GM23338 (cell line): ENCODE results near the gene BSCL2. TPM values are rescaled to one million over a fixed set of nuclear protein-coding genes. Genes with fewer than 3 reads are reported as not detected.

ENCODE experiments used
- ATAC-seq: fragments of 200-7000 bp; cut with Tn5 transposase; 3 replicates; pipeline ENCODE4 v1.9.1; 2020
- DNase-seq: peaks from one replicate; pipeline ENCODE4 v3.0.0-alpha.2; 2015; ENCODE audit warnings: low spot score
- H2AFZ ChIP-seq: fragments of 200-600 bp; sonication (generic); 2 replicates; pipeline ENCODE4 v1.8.0; 2016; ENCODE audit warnings: antibody characterized with exemption, mild to moderate bottlenecking, moderate library complexity
- H3F3A ChIP-seq: fragments of 200-600 bp; sonication (generic); replicated peaks from 2 replicates; pipeline ENCODE4 v1.8.0; 2017; ENCODE audit warnings: antibody characterized with exemption, mixed run types, low read depth
- H3K27ac ChIP-seq: fragments of 200-600 bp; sonication (generic); 2 replicates; pipeline ENCODE4 v1.6.1; 2016; ENCODE audit warnings: low read depth
- H3K27me3 ChIP-seq: fragments of 200-600 bp; sonication (generic); 2 replicates; pipeline ENCODE4 v1.8.0; 2016; ENCODE audit warnings: mild to moderate bottlenecking, mixed run types, moderate library complexity; ENCODE audit not compliant: insufficient read depth
- H3K36me3 ChIP-seq: fragments of 200-600 bp; sonication (generic); 2 replicates; pipeline ENCODE4 v1.8.0; 2016; ENCODE audit warnings: mild to moderate bottlenecking; ENCODE audit not compliant: insufficient read depth
- H3K4me1 ChIP-seq: fragments of 200-600 bp; sonication (generic); 2 replicates; pipeline ENCODE4 v1.8.0; 2016; ENCODE audit warnings: mild to moderate bottlenecking, moderate library complexity; ENCODE audit not compliant: insufficient read depth
- H3K4me2 ChIP-seq: fragments of 200-600 bp; sonication (generic); 2 replicates; pipeline ENCODE4 v1.7.1; 2017; ENCODE audit warnings: mixed run types
- H3K4me3 ChIP-seq: fragments of 200-600 bp; sonication (generic); 2 replicates; pipeline ENCODE4 v1.6.1; 2016; ENCODE audit warnings: mixed run types
- H3K79me2 ChIP-seq: fragments of 200-600 bp; sonication (generic); replicated peaks from 2 replicates; pipeline ENCODE4 v1.8.0; 2017; ENCODE audit warnings: mild to moderate bottlenecking; ENCODE audit not compliant: insufficient read depth
- H3K9me2 ChIP-seq: fragments of 200-600 bp; sonication (generic); 2 replicates; pipeline ENCODE4 v1.8.0; 2017; ENCODE audit not compliant: insufficient read depth
- H4K20me1 ChIP-seq: fragments of 200-600 bp; sonication (generic); replicated peaks from 2 replicates; pipeline ENCODE4 v1.8.0; 2017; ENCODE audit warnings: mild to moderate bottlenecking; ENCODE audit not compliant: insufficient read depth
- H3K27ac Mint-ChIP-seq: 2 replicates; pipeline ENCODE4 v1.8.0; 2020; ENCODE audit warnings: inconsistent platforms, mild to moderate bottlenecking, moderate library complexity, mixed read lengths
- H3K27me3 Mint-ChIP-seq: 3 replicates; pipeline ENCODE4 v1.8.0; 2022; ENCODE audit warnings: low read depth, mild to moderate bottlenecking, moderate library complexity, mixed read lengths, inconsistent platforms; ENCODE audit not compliant: insufficient read depth, poor library complexity
- H3K36me3 Mint-ChIP-seq: 3 replicates; pipeline ENCODE4 v1.8.0; 2021; ENCODE audit warnings: low read depth, mild to moderate bottlenecking, inconsistent platforms, moderate library complexity, mixed read lengths
- H3K4me1 Mint-ChIP-seq: 3 replicates; pipeline ENCODE4 v1.8.0; 2020; ENCODE audit warnings: mild to moderate bottlenecking, inconsistent platforms, mixed read lengths
- H3K4me3 Mint-ChIP-seq: 3 replicates; pipeline ENCODE4 v1.8.0; 2021; ENCODE audit warnings: moderate library complexity, mild to moderate bottlenecking, inconsistent platforms, mixed read lengths
- H3K9me3 Mint-ChIP-seq: 3 replicates; pipeline ENCODE4 v1.8.0; 2020; ENCODE audit warnings: moderate library complexity, mild to moderate bottlenecking, inconsistent platforms, mixed read lengths
- ETS1 ChIP-seq: IDR thresholded peaks from 2 replicates; pipeline ENCODE4 v1.6.1; 2016; ENCODE audit warnings: antibody characterized with exemption
- JUNB ChIP-seq: IDR thresholded peaks from one replicate; pipeline ENCODE4 v1.6.1; 2016; ENCODE audit warnings: antibody characterized with exemption; ENCODE audit not compliant: unreplicated experiment
- NANOG ChIP-seq: IDR thresholded peaks from 2 replicates; pipeline ENCODE4 v1.6.1; 2016; ENCODE audit warnings: antibody characterized with exemption, borderline replicate concordance
- ZNF462 ChIP-seq: fragments of 250-450 bp; sonication (Bioruptor Pico); IDR thresholded peaks from 2 replicates; pipeline ENCODE4 v1.5.0; 2020; ENCODE audit warnings: mild to moderate bottlenecking, moderate library complexity
- polyA plus RNA-seq: library from polyadenylated mRNA; unstranded; fragments of >200 nt; fragmentation: Nextera tagmentation; extraction: Ambion mirVana; gene quantifications from 2 replicates; pipeline ENCODE4 v1.2.1, GENCODE V29; 2016
- total RNA-seq: library from RNA; depleted of rRNA; stranded (reverse); fragments of >200 nt; shearing (Covaris generic); gene quantifications from 2 replicates; pipeline ENCODE4 v1.2.3, GENCODE V29; 2014

BSCL2 gene
- total and polyA plus RNA-seq, 2 experiments from 2014 or later, result 60.2 to 81.7 TPM

- no peaks in the 10 kb centered on the region for H3K9me3 Mint-ChIP-seq
- H3K27ac ChIP-seq, result peak overlapping the region; percentile 86
- H3K4me3 ChIP-seq, result peak overlapping the region; percentile 100
- peak overlapping the region; percentile 81 for H2AFZ ChIP-seq
- H3K36me3 ChIP-seq, result 0 out of 2 replicates have a peak, but pooled peaks cover 3% of the 10 kb centered on the region
- DNase-seq (no peak), ATAC-seq (no peak)
- H3K4me1 ChIP-seq, result peaks cover 9% of the 10 kb centered on the region; the same call in 1 of the 2 replicates
- TF ChIP-seq JUNB (no peak), NANOG (no peak), ZNF462 (no peak), ETS1 (no peak)
- H3K4me3 Mint-ChIP-seq, result peak overlapping the region; percentile 87
- no peaks in the 10 kb centered on the region for H3K27me3 ChIP-seq
- H3K79me2 ChIP-seq, result peaks cover 24% of the 10 kb centered on the region
- H3K36me3 Mint-ChIP-seq, result peaks cover 16% of the 10 kb centered on the region
- peak overlapping the region; percentile 100 for H3K4me2 ChIP-seq
- peaks cover 8% of the 10 kb centered on the region for H3K4me1 Mint-ChIP-seq
- no peaks in the 10 kb centered on the region for H4K20me1 ChIP-seq
- H3K27ac Mint-ChIP-seq, result peak overlapping the region; percentile 95
- H3F3A ChIP-seq, result peaks cover 7% of the 10 kb centered on the region; the same call in 1 of the 2 replicates
- H3K9me2 ChIP-seq, result no peaks in the 10 kb centered on the region
- peaks cover 10% of the 10 kb centered on the region for H3K27me3 Mint-ChIP-seq
Observed at GRCh38 chr11:62652161-62653006, 54.8 kb downstream of the BSCL2 start.
